LHCN-M2 (cell line): ENCODE data around the gene KRT77. TPM values are rescaled to one million over a fixed set of nuclear protein-coding genes. Genes with fewer than 3 reads are reported as not detected.

Source experiments
- DNase-seq: peaks from one replicate; pipeline ENCODE4 v3.0.0-alpha.2; 2012; ENCODE audit warnings: low read depth
- total RNA-seq: library from RNA; depleted of rRNA; stranded (reverse); fragments of >200 nt; gene quantifications from 2 replicates; pipeline ENCODE4 v1.2.3, GENCODE V29; 2014

The KRT77 gene
- total RNA-seq, 1 experiment from 2014 or later: not detected

DNA sequence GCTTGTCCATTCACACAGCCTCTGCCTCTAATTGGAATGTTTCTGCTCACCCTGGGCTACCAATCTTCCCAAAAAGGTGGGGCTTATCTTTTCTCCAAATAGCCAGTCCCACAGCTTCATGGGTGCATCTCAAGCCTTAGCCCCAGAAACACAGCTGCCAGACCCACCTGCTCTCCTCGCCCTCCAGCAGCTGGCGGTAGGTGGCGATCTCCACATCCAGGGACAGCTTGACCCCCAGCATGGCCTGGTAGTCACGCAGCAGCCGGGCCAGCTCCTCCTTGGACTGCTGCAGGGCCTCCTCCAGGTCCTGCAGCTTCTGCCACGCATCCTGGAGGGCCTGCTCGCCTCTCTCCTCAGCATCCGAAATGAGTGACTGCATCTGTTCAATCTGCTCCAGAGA lies 11.1 kb downstream of the KRT77 start:
- DNase-seq: no peak

GRCh38 chr12:52691841-52692150 lies 11.5 kb downstream of the KRT77 start:
- DNase-seq: no peak

GRCh38 chr12:52691076-52691840 lies 12.1 kb downstream of the KRT77 start:
- DNase-seq: no peak

DNA sequence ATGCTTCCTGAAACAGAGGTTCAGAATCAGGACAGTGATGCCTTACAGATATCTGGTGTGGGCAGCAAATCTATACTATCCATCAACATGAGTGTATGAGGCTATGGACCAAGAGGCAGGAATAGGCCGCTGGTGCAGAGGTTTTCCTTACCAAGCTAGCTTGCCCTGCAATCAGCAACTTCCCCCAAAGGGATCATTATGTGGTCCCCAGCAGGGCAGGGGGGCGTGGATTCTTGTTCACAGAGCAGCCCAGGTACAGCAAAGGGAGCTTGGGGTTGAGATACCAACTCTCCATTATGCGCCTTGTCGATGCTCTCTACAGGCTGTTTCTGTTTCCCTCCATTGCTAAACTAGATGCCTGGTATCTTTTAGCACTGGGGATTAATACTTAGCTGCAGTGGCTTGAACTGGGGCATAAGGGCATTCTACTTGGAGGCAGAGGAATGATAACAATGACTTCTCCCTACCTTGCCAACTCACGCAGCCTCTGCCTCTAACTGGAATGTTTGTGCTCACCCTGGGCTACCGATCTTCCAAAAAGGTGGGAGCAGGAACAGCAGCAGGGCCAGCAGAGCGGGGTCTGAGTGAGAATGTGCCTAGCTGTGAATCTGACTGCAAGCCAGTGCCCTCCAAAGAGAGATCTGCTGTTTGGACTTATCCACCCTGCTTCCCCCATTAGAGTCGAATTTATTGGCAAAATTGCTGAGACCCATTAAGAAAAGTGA lies 12.8 kb downstream of the KRT77 start:
- no peak for DNase-seq

GRCh38 chr12:52689936-52690335 lies 13.4 kb downstream of the KRT77 start:
- no peak for DNase-seq

DNA sequence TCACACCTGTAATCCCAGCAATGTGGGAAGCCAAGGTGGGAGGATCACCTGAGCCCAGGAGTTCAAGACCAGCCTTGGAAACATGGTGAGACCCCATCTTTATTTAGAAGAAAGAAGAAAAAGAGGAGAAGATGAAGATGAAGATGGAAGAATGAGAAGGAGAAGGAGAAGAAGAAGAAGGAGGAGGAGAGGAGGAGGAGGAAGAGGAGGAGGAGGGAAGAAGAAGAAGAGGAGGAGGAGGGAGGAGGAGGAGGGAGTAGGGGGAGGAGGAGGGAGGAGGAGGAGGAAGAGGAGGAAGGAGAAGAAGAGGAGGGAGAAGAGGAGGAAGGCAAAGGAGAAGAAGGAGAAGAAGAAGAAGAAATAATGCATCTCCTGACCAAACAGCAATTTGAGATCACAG lies 14.1 kb downstream of the KRT77 start:
- DNase-seq: no peak

DNA sequence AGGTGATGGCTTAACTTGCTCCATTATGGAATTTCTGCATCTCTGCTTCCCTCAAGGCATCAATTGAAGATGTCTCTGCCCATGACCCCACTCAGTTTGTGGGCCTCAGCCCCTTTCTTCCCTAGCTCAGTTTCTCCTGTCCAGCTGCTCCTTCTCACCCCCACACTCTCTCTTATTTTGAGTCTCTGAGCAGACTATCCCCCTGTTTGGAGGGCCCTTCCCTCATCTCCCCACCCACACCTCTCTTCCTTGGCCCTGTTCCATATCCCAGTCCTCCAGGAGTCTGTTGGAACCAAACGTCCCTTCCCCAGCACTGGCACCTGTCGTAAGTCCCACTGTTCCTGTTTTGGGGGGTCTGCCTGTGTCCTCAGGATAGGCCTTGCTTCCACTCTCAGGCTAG lies 14.8 kb downstream of the KRT77 start:
- no peak for DNase-seq

- DNase-seq: no peak
Measured at GRCh38 chr12:52687497-52688385, 15.6 kb downstream of the KRT77 start.

DNA sequence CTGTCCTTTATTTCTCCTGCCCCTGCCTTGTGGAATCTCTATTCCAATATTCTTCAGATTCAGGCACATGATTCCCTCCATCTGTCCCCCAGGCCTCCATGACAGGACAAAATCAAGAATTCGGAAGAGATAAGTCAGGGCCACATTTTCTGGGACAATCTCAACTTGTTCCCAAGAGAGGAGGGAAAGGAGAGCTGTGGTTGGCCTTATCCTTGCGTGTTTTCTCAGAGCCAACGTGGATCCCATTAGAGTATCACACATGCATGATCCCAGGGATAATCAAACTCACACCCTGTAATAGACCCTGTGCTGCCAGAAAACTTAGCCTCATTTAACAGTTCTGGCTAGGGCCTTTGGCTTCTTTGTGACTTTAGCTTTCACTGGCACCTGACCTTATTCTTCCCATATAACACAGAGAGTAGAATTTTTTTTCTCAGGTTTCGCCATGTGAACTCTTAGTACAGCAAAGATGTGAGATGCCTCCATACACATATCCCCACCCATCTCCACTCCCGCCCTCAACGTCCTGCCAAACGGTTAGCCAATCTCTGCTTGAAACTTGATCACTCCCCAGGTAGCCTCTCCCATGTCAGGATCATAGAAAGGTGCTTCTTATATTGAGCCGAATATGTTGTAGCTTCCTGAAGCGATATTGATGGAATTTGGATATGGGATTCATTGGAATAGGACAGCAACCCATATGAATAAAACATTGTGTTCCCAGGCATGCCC lies 16.4 kb downstream of the KRT77 start:
- DNase-seq: no peak

GRCh38 chr12:52686063-52686462 lies 17.3 kb downstream of the KRT77 start:
- no peak for DNase-seq

DNA sequence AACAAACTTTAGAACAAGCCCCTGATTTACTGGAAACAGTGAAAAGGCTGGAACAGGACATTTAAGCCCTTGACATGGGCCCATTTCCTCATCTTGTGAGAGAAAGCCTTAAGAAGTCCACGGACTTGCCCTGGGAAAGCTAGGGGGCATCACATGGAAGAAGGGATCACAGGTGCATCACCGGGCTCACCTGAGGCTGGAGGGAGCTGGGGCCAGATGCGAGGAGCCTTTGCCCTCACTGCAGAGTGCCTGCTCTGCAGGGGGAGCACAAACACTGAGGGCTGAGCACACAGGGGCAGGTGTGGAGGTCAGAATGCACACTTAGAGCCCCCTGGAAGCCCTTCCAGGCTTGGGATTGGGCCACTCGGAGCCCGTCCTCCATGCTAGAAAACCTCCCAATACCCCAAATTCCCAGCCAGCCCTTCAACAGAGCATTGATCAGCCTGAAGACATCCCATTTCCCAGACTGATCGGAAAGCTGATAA lies 17.9 kb downstream of the KRT77 start:
- no peak for DNase-seq

DNA sequence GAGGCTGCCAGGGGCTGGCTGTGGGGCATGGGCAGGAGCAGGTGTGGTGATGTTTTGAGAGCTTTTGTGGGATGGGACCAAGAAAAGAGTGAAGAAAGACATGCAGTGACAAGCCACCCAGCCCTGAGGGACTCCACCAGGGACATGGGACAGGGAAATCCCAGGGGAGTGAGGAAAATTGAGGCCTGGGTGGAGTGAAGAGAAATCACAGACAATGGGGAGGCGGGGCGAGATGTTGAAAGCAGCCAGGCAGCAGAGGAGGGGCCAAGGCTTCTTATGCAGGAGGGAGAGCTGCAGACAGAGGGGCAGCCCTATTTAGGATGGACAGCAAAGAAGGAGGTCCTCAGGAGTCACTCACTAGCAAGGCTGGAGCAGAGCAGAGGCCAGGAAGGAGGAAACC lies 18.9 kb downstream of the KRT77 start:
- no peak for DNase-seq

- DNase-seq: no peak
Measured at GRCh38 chr12:52683575-52684300, 19.6 kb downstream of the KRT77 start.

DNA sequence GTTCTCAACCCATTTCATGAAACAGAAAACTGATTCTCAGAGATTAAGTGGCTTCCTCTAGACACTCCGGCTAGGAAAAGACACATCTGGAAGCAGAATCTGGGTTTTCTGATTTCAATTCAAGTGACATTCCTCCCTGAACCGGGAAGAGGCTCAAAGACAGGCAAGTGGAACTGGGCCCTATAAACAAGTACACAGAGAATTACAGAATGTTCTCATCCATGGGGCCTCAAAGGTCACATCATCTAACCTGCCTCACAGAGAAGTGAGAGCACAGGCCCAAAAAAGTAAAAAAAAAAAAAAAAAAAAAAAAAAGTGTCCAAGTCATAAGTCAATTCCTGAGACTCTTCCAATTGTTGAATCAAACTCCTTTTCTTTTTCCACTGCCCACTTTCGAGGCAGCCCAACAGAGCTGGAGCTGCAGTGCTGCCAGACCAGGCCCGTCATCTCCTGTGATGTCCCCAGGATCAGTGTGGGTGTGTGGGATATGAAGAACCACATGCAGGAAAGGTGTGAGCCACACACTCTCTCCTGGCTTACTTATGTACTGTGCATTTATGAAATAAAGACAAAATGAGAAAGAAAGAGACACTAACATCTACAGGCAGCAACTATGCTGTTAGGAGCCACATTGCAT lies 20.3 kb downstream of the KRT77 start:
- DNase-seq: no peak

DNA sequence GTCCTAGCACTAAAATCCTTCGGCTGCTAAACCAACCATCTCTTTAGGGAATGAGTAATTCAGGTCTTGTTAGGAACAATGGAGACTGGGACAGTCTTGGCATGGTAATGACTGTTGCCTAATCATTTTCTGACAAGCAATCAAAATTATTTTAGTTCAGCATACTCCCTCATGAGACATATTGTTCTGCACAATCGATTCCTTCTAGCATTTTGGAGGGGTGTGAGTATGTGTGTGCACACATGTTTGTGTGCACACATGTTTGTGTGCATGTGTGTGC lies 21.0 kb downstream of the KRT77 start:
- DNase-seq: no peak

DNA sequence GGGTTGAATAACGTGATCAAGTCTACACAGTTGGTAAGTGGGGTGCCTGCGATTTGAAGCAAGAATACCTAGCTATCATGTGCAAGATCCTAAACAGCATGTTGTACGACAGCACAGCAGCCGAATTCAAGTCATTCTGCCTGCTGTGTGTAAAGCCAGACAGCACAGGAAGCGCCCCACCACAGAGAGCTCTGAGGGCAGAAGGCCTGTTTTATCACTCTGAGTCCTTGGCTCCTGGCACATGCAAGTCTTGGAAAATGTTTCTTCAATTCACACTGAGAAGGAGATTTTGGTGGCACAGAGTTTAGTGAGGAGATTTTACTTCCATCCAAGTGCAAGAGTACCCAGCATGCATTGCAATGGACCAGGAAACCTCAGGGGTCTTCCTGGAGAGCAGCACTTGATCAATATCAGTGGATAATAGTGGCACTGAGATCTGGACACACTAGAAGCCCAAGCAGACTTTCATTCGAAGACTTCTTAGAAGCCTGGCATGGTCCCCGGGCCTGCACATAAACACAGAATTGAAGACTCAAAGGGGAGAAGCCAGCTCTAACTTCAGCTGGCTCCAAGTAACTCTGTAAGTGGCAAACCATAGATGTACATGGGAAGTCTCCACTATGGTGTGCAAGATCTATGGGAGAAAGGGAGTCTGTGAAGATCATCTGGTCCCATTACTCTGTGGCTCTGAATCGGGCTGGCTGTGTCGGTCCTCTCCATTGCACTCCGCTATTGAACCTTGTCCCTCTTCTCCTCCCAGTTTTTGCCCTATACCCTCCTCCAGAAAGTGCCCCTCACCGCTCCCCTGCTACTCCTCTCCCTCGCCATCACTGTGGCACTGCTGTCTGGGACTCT lies 21.6 kb downstream of the KRT77 start:
- no peak for DNase-seq

DNA sequence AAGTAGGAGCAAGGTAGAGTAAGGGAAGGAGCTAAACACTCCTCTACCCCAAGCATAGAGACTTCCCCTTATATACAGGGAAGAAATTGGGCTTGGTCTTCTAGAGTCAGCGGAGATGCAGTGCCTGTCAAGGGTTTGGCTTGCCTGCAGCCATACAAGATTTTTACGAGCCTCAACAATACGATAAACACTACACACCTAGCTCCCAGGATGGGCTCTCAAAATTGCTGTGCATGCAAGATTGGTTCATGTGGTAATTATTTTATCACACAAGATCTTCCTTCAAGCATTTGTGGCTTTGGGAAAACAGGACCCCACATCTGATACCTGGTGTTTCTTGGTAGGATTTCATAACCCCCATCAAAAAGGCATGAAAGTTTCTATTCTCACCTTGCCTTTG lies 23.0 kb downstream of the KRT77 start, which contains the start of gene KRT1:
KRT1 (minus strand) TSS at position 45 of the 400 bp plus-strand sequence. CDS start 59 bp downstream, outside the sequence.
- no peak for DNase-seq

DNA sequence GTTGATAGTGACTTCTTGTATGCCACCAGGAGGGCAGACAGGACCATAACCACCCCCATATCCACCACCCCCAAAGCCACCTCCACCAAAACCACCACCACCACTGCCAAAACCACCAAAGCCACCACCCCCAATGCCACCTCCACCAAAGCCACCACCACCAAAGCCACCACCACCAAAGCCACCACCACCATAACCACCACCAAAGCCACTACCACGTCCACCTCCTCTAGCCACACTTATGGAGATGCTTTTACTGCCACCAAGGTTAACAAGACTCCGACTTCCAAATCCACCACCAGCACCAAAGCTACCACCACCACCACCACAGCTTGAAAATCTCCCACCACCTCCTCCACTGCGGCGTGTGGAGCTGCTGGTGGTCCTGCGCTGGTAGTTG lies 23.4 kb downstream of the KRT77 start:
- DNase-seq: no peak

- DNase-seq: no peak
Measured at GRCh38 chr12:52677671-52678070, 25.7 kb downstream of the KRT77 start.
